IMR-90 (cell line): ENCODE data around the gene TM7SF2. TPM values are rescaled to one million over a fixed set of nuclear protein-coding genes. Genes with fewer than 3 reads are reported as not detected.

Source experiments
- ATAC-seq: fragments of 200-7000 bp; cut with Tn5 transposase; 2 replicates; pipeline ENCODE4 v1.9.1; 2020; ENCODE audit warnings: low read depth, mild to moderate bottlenecking, moderate library complexity
- BruUV-seq: library from RNA; stranded (reverse); fragments of 400-500 nt; replicated peaks from 2 replicates; lab custom pipeline; 2021; lab: Mats Ljungman, UMichigan
- CTCF ChIA-PET: fragments of 300-600 bp; formaldehyde crosslinking; extraction: SDS; loops from one replicate; lab custom pipeline; 2021; ENCODE audit warnings: antibody characterized with exemption; lab: Yijun Ruan, JAX
- POLR2A ChIA-PET: fragments of 300-600 bp; sonication (Branson Sonifier 250); formaldehyde crosslinking; loops from one replicate; lab custom pipeline; 2022; ENCODE audit warnings: antibody characterized with exemption; ENCODE audit not compliant: unreplicated experiment; lab: Charles Lee
- DNase-seq: peaks from one replicate; pipeline ENCODE4 v3.0.0; 2013
- H2AFZ ChIP-seq: replicated peaks from 2 replicates; pipeline ENCODE3; 2013; ENCODE audit warnings: low read length, mild to moderate bottlenecking; ENCODE audit not compliant: poor library complexity
- H2AK5ac ChIP-seq: 2 replicates; pipeline ENCODE4 v1.6.1; 2013; ENCODE audit warnings: low read depth, low read length, inconsistent platforms
- H2AK9ac ChIP-seq: replicated peaks from 2 replicates; pipeline ENCODE3; 2013; ENCODE audit warnings: mild to moderate bottlenecking, low read depth, low read length, moderate library complexity; ENCODE audit not compliant: poor library complexity
- H2BK120ac ChIP-seq: 2 replicates; pipeline ENCODE4 v1.6.1; 2013; ENCODE audit warnings: low read depth, low read length, inconsistent platforms
- H2BK15ac ChIP-seq: 3 replicates; pipeline ENCODE4 v1.6.1; 2013; ENCODE audit warnings: low read depth, low read length, inconsistent platforms
- H2BK20ac ChIP-seq: 2 replicates; pipeline ENCODE4 v1.6.1; 2013; ENCODE audit warnings: low read depth, mild to moderate bottlenecking, inconsistent platforms, low read length, moderate library complexity
- H2BK5ac ChIP-seq: 2 replicates; pipeline ENCODE4 v1.6.1; 2013; ENCODE audit warnings: mild to moderate bottlenecking, low read depth, low read length, inconsistent platforms; ENCODE audit not compliant: poor library complexity, severe bottlenecking
- H3K14ac ChIP-seq: replicated peaks from 2 replicates; pipeline ENCODE4 v1.6.1; 2013; ENCODE audit warnings: low read depth, low read length, inconsistent platforms
- H3K18ac ChIP-seq: 2 replicates; pipeline ENCODE4 v1.6.1; 2013; ENCODE audit warnings: low read depth, low read length, control low read depth
- H3K23ac ChIP-seq: 2 replicates; pipeline ENCODE4 v1.6.1; 2013; ENCODE audit warnings: low read depth, low read length, inconsistent platforms
- H3K27ac ChIP-seq: 2 replicates; pipeline ENCODE4 v1.5.1; 2013; ENCODE audit warnings: mild to moderate bottlenecking, control low read depth, low read length; ENCODE audit not compliant: insufficient read depth
- H3K27me3 ChIP-seq: 2 replicates; pipeline ENCODE4 v1.6.1; 2013; ENCODE audit warnings: low read length; ENCODE audit not compliant: control insufficient read depth, insufficient read depth
- H3K36me3 ChIP-seq: 2 replicates; pipeline ENCODE4 v1.6.1; 2013; ENCODE audit warnings: low read length, mixed read lengths; ENCODE audit not compliant: control insufficient read depth, insufficient read depth
- H3K4ac ChIP-seq: 2 replicates; pipeline ENCODE4 v1.6.1; 2013; ENCODE audit warnings: low read depth, low read length, inconsistent platforms
- H3K4me1 ChIP-seq: 2 replicates; pipeline ENCODE4 v1.6.1; 2013; ENCODE audit warnings: low read length, mixed read lengths; ENCODE audit not compliant: control insufficient read depth, insufficient read depth
- H3K4me2 ChIP-seq: 2 replicates; pipeline ENCODE4 v1.6.1; 2013; ENCODE audit warnings: low read depth, mild to moderate bottlenecking, control low read depth, low read length, moderate library complexity
- H3K4me3 ChIP-seq: 2 replicates; pipeline ENCODE4 v1.5.1; 2013; ENCODE audit warnings: low read depth, mild to moderate bottlenecking, control low read depth, low read length, moderate library complexity; ENCODE audit not compliant: insufficient read depth
- H3K56ac ChIP-seq: 2 replicates; pipeline ENCODE4 v1.6.1; 2013; ENCODE audit warnings: low read length, inconsistent platforms; ENCODE audit not compliant: insufficient read depth; ENCODE audit errors: extremely low read depth
- H3K79me1 ChIP-seq, 2 experiments: 2 replicates each; pipeline ENCODE4 v1.6.1; 2013; ENCODE audit warnings: low read length in 2 of 2, inconsistent platforms in 1 of 2, low read depth in 1 of 2
- H3K9ac ChIP-seq: 2 replicates; pipeline ENCODE4 v1.6.1; 2013; ENCODE audit warnings: low read depth, low read length, control low read depth
- H3K9me1 ChIP-seq: 2 replicates; pipeline ENCODE4 v1.6.1; 2013; ENCODE audit warnings: low read length, inconsistent platforms; ENCODE audit not compliant: insufficient read depth
- H3K9me3 ChIP-seq: 2 replicates; pipeline ENCODE4 v1.6.1; 2013; ENCODE audit warnings: low read length; ENCODE audit not compliant: control insufficient read depth, insufficient read depth
- H4K20me1 ChIP-seq: 2 replicates; pipeline ENCODE4 v1.6.1; 2013; ENCODE audit warnings: low read length, inconsistent platforms; ENCODE audit not compliant: insufficient read depth
- H4K5ac ChIP-seq: 2 replicates; pipeline ENCODE4 v1.6.1; 2013; ENCODE audit warnings: mild to moderate bottlenecking, low read depth, low read length, control low read depth
- H4K8ac ChIP-seq, 2 experiments: 2 replicates each; pipeline ENCODE4 v1.6.1; 2013; ENCODE audit warnings: low read depth in 2 of 2, low read length in 2 of 2, control low read depth in 1 of 2, inconsistent platforms in 1 of 2
- H4K91ac ChIP-seq: 2 replicates; pipeline ENCODE4 v1.6.1; 2013; ENCODE audit warnings: low read depth, low read length, inconsistent platforms; ENCODE audit not compliant: insufficient read depth
- BHLHE40 ChIP-seq: fragments of 150-350 bp; IDR thresholded peaks from 2 replicates; pipeline ENCODE4 v1.6.1; 2016; ENCODE audit warnings: mild to moderate bottlenecking, low read depth, low read length
- CEBPB ChIP-seq: IDR thresholded peaks from 2 replicates; pipeline ENCODE4 v1.6.1; 2012; ENCODE audit warnings: low read depth, low read length, improper control_type of control experiment
- CHD1 ChIP-seq: IDR thresholded peaks from 2 replicates; pipeline ENCODE4 v1.6.1; 2012; ENCODE audit warnings: low read depth, low read length, improper control_type of control experiment
- ELK1 ChIP-seq: fragments of 150-350 bp; IDR thresholded peaks from 2 replicates; pipeline ENCODE4 v1.6.1; 2016; ENCODE audit warnings: low read depth, mild to moderate bottlenecking, low read length, moderate library complexity, borderline replicate concordance
- FOS ChIP-seq: fragments of 150-350 bp; IDR thresholded peaks from 2 replicates; pipeline ENCODE4 v1.6.1; 2016; ENCODE audit warnings: low read depth, low read length
- MAFK ChIP-seq: IDR thresholded peaks from 2 replicates; pipeline ENCODE4 v1.6.1; 2012; ENCODE audit warnings: low read depth, low read length, improper control_type of control experiment
- MAZ ChIP-seq: IDR thresholded peaks from 2 replicates; pipeline ENCODE4 v1.6.1; 2012; ENCODE audit warnings: low read depth, mild to moderate bottlenecking, low read length, improper control_type of control experiment, moderate library complexity, borderline replicate concordance
- MXI1 ChIP-seq: IDR thresholded peaks from 2 replicates; pipeline ENCODE4 v1.6.1; 2012; ENCODE audit warnings: low read depth, mild to moderate bottlenecking, low read length, moderate library complexity, borderline replicate concordance
- NFE2L2 ChIP-seq: fragments of 150-350 bp; IDR thresholded peaks from 2 replicates; pipeline ENCODE4 v1.6.1; 2016; ENCODE audit warnings: low read depth, mild to moderate bottlenecking, low read length
- POLR2A ChIP-seq: IDR thresholded peaks from 2 replicates; pipeline ENCODE4 v1.6.1; 2012; ENCODE audit warnings: mild to moderate bottlenecking, low read depth, low read length
- RAD21 ChIP-seq: IDR thresholded peaks from 2 replicates; pipeline ENCODE4 v1.6.1; 2012; ENCODE audit warnings: low read length, improper control_type of control experiment
- RCOR1 ChIP-seq: IDR thresholded peaks from 2 replicates; pipeline ENCODE4 v1.6.1; 2012; ENCODE audit warnings: mild to moderate bottlenecking, low read length, improper control_type of control experiment; ENCODE audit not compliant: insufficient replicate concordance
- RFX5 ChIP-seq: IDR thresholded peaks from 2 replicates; pipeline ENCODE4 v1.8.0; 2012; ENCODE audit warnings: low read depth, mild to moderate bottlenecking, low read length, moderate library complexity
- SMC3 ChIP-seq: fragments of 150-350 bp; IDR thresholded peaks from 2 replicates; pipeline ENCODE4 v1.6.1; 2016; ENCODE audit warnings: low read depth, mild to moderate bottlenecking, antibody characterized with exemption, low read length, moderate library complexity
- WGBS, 2 experiments: methylation state at CpG; one replicate each; pipeline versions ENCODE4 v1.1.5 to v1.1.7; 2013; ENCODE audit warnings: missing lambda C conversion rate in 2 of 2; ENCODE audit not compliant: insufficient read length in 1 of 2; ENCODE audit errors: extremely low coverage in 2 of 2; 5-methylcytosine and 5-hydroxymethylcytosine counted together
- dilution Hi-C: fragments of 300-500 bp; cut with HindIII; formaldehyde crosslinking; loops from one replicate; pipeline ENCODE4 v1.14.3; 2018; ENCODE audit warnings: low sequenced_read_pairs; ENCODE audit not compliant: unreplicated experiment
- in situ Hi-C: fragments of 300-500 bp; cut with MboI; formaldehyde crosslinking; loops from 3 replicates; pipeline ENCODE4 v1.14.3; 2019; ENCODE audit warnings: low sequenced_read_pairs, inconsistent platforms, mixed read lengths
- intact Hi-C: fragments of 100-400 bp; cut with micrococcal nuclease; formaldehyde crosslinking; loops from 2 replicates; pipeline ENCODE4 v1.10.0; 2022
- polyA plus RNA-seq, 3 experiments: library from polyadenylated mRNA; depleted of rRNA; stranded (reverse); fragments of >200 nt; gene quantifications; 2 replicates each; pipeline ENCODE4 v1.2.3, GENCODE V29; 2012; ENCODE audit warnings: low replicate concordance in 1 of 3
- total RNA-seq: library from RNA; depleted of rRNA; stranded (reverse); fragments of >200 nt; gene quantifications from 2 replicates; pipeline ENCODE4 v1.2.3, GENCODE V29; 2012
- TF ChIP-seq, protein P1 (sequence below): fragments of 150-350 bp; IDR thresholded peaks from 2 replicates; pipeline ENCODE4 v1.6.1; 2017; ENCODE audit warnings: mild to moderate bottlenecking, antibody characterized with exemption, low read length, low read depth
- TF ChIP-seq, protein P2 (sequence below): conservative IDR thresholded peaks from 2 replicates; pipeline ENCODE4 v1.5.1; 2012; ENCODE audit warnings: mild to moderate bottlenecking, low read depth, low read length, improper control_type of control experiment

TM7SF2 gene
- total and polyA plus RNA-seq, 2 of the 4 experiments (the other 2 are of a cell fraction), result 5.7 to 7.6 TPM

GRCh38 chr11:65126624-65127274 lies 15.1 kb downstream of the TM7SF2 start:
- H3K27ac ChIP-seq, result no peak overlapping the region
- H2BK5ac ChIP-seq, result no peak overlapping the region
- H3K18ac ChIP-seq, result no peak overlapping the region
- H4K91ac ChIP-seq, result no peak overlapping the region
- H3K4ac ChIP-seq, result no peak overlapping the region
- no peaks in the 10 kb centered on the region for H3K9me3 ChIP-seq
- no peak overlapping the region for H2AFZ ChIP-seq
- H2BK15ac ChIP-seq, result no peak overlapping the region
- no peaks in the 10 kb centered on the region for H3K27me3 ChIP-seq
- ATAC-seq, result no peak
- 0 out of 2 replicates have a peak overlapping the region, but pooled peaks have one; percentile 20 for H2BK20ac ChIP-seq
- no peak for DNase-seq
- H3K14ac ChIP-seq, result no peak overlapping the region
- no peak overlapping the region for H4K5ac ChIP-seq
- BruUV-seq, result no TSS peak
- WGBS, 2 experiments, result no CpG with 5 or more reads among the region's 6 CpGs
- H3K9me1 ChIP-seq, result 0 out of 2 replicates have a peak, but pooled peaks cover 4% of the 10 kb centered on the region
- ChIA-PET POLR2A (interaction anchor here (0.5 kb wide), 1 partner anchor 12 kb away, joined by 3 read pairs; no protein-coding TSS in a partner anchor), CTCF (no interaction called here)
- peak overlapping the region; percentile 82 for H2AK9ac ChIP-seq
- no peak overlapping the region for H3K4me2 ChIP-seq
- in situ Hi-C loops (no loop called here), dilution Hi-C loops (no loop called here), intact Hi-C loops (no loop called here)
- peaks cover 20 to 59% of the 10 kb centered on the region in 2 experiments for H3K79me1 ChIP-seq
- H3K56ac ChIP-seq, result no peak overlapping the region
- H3K9ac ChIP-seq, result no peak overlapping the region
- TF ChIP-seq CHD1 (no peak), BHLHE40 (no peak), SMC3 (no peak), NFE2L2 (no peak), RCOR1 (no peak), ELK1 (no peak), POLR2A (no peak), RFX5 (no peak), CEBPB (no peak), MAZ (no peak), MAFK (no peak), MXI1 (no peak), RAD21 (no peak), FOS (no peak)
- TF ChIP-seq, protein P1, sequence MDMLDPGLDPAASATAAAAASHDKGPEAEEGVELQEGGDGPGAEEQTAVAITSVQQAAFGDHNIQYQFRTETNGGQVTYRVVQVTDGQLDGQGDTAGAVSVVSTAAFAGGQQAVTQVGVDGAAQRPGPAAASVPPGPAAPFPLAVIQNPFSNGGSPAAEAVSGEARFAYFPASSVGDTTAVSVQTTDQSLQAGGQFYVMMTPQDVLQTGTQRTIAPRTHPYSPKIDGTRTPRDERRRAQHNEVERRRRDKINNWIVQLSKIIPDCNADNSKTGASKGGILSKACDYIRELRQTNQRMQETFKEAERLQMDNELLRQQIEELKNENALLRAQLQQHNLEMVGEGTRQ, result no peak
- TF ChIP-seq, protein P2, sequence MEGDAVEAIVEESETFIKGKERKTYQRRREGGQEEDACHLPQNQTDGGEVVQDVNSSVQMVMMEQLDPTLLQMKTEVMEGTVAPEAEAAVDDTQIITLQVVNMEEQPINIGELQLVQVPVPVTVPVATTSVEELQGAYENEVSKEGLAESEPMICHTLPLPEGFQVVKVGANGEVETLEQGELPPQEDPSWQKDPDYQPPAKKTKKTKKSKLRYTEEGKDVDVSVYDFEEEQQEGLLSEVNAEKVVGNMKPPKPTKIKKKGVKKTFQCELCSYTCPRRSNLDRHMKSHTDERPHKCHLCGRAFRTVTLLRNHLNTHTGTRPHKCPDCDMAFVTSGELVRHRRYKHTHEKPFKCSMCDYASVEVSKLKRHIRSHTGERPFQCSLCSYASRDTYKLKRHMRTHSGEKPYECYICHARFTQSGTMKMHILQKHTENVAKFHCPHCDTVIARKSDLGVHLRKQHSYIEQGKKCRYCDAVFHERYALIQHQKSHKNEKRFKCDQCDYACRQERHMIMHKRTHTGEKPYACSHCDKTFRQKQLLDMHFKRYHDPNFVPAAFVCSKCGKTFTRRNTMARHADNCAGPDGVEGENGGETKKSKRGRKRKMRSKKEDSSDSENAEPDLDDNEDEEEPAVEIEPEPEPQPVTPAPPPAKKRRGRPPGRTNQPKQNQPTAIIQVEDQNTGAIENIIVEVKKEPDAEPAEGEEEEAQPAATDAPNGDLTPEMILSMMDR, result no peak
- no peak overlapping the region for H3K4me3 ChIP-seq
- no peak overlapping the region for H3K23ac ChIP-seq
- no peak overlapping the region for H2BK120ac ChIP-seq
- peak overlapping the region in 1 of 2 experiments; percentile 14; a peak in 1 of 4 replicates for H4K8ac ChIP-seq
- peaks cover 68% of the 10 kb centered on the region for H3K36me3 ChIP-seq
- no peaks in the 10 kb centered on the region for H3K4me1 ChIP-seq
- H4K20me1 ChIP-seq, result peaks cover 14% of the 10 kb centered on the region; the same call in 1 of the 2 replicates
- H2AK5ac ChIP-seq, result no peak overlapping the region
